ENCODE data around the gene PIK3IP1.

PIK3IP1 gene

GRCh38 chr22:31260474-31260856, 31.8 kb downstream of the PIK3IP1 start:
- H3K27ac ChIP-seq: no peak overlapping the region
- no peak for TF ChIP-seq CTCF (conservative IDR thresholded peaks at IDR 0.05; ENCODE audit: low read depth)
- DNase-seq (ENCODE audit: low spot score): no peak
- CTCF ChIA-PET: no interaction called here
- POLR2A ChIA-PET (ENCODE audit: low non-redundant PET): no interaction called here

- ChIA-PET CTCF (no interaction called here), POLR2A (ENCODE audit: low non-redundant PET) (no interaction called here)
- no peak for DNase-seq (ENCODE audit: low spot score)
- TF ChIP-seq CTCF (conservative IDR thresholded peaks at IDR 0.05; ENCODE audit: low read depth): no peak
- peak overlapping the region; percentile 11; the same call in 1 of the 2 replicates for H3K27ac ChIP-seq
These were observed 32.4 kb downstream of the PIK3IP1 start for GRCh38 chr22:31259798-31260473.

GRCh38 chr22:31253949-31254348, 38.3 kb downstream of the PIK3IP1 start:
- DNase-seq (ENCODE audit: low spot score): peak; percentile 90
- no peak for TF ChIP-seq CTCF (conservative IDR thresholded peaks at IDR 0.05; ENCODE audit: low read depth)
- CTCF ChIA-PET: interaction anchor here (1.1 kb wide), 1 partner anchor 60 kb away, joined by 3 read pairs; no protein-coding TSS in a partner anchor
- POLR2A ChIA-PET (ENCODE audit: low non-redundant PET): no interaction called here
- peak overlapping the region; percentile 95 for H3K27ac ChIP-seq

GRCh38 chr22:31250740-31251600, 41.3 kb downstream of the PIK3IP1 start:
- POLR2A ChIA-PET (ENCODE audit: low non-redundant PET): no interaction called here
- no peak for DNase-seq (ENCODE audit: low spot score)
- CTCF ChIA-PET: interaction anchor here (0.6 to 1.1 kb wide), 3 partner anchors 29 to 143 kb away, joined by 3 read pairs; no protein-coding TSS in a partner anchor
- TF ChIP-seq CTCF (conservative IDR thresholded peaks at IDR 0.05; ENCODE audit: low read depth): no peak
- peak overlapping the region; percentile 93 for H3K27ac ChIP-seq

- ChIA-PET POLR2A (ENCODE audit: low non-redundant PET) (interaction anchor here (0.8 to 1.5 kb wide), 3 partner anchors 7 to 43 kb away, joined by 3 to 5 read pairs (median 4); partner anchors contain the start of gene PIK3IP1), CTCF (interaction anchor here (0.7 kb wide), 2 partner anchors 38 to 64 kb away, joined by 3 to 4 read pairs; no protein-coding TSS in a partner anchor)
- H3K27ac ChIP-seq: peak overlapping the region; percentile 93
- no peak for DNase-seq (ENCODE audit: low spot score)
- TF ChIP-seq CTCF (conservative IDR thresholded peaks at IDR 0.05; ENCODE audit: low read depth): no peak
These were observed 43.0 kb downstream of the PIK3IP1 start for GRCh38 chr22:31248965-31249958.

Measured in RWPE1 (cell line).